Renal cortex interstitium (tissue), 11 donors: ENCODE results near the gene RNF34. TPM values are rescaled to one million over a fixed set of nuclear protein-coding genes. Genes with fewer than 3 reads are reported as not detected.
"Not testable (repeated sequence)": the region's sequence is repeated elsewhere in the genome, so short reads cannot be mapped to it uniquely, and the experiment has no call there.

Source experiments
- DNase-seq, 11 donors: peaks; one replicate each; pipeline ENCODE4 v3.0.0-alpha.2; 2013; ENCODE audit warnings: low read depth in 9 of 11, low spot score in 4 of 11; ENCODE audit errors: extremely low read depth in 1 of 11
- polyA plus RNA-seq, 3 donors: library from polyadenylated mRNA; unstranded; fragments of 120-200 nt; gene quantifications; one replicate each; pipeline ENCODE4 v1.2.1, GENCODE V29; 2013; ENCODE audit not compliant: insufficient read length in 3 of 3

The RNF34 gene
- polyA plus RNA-seq, 3 donors = 43.9 to 47.5 (median 43.9) TPM

DNA sequence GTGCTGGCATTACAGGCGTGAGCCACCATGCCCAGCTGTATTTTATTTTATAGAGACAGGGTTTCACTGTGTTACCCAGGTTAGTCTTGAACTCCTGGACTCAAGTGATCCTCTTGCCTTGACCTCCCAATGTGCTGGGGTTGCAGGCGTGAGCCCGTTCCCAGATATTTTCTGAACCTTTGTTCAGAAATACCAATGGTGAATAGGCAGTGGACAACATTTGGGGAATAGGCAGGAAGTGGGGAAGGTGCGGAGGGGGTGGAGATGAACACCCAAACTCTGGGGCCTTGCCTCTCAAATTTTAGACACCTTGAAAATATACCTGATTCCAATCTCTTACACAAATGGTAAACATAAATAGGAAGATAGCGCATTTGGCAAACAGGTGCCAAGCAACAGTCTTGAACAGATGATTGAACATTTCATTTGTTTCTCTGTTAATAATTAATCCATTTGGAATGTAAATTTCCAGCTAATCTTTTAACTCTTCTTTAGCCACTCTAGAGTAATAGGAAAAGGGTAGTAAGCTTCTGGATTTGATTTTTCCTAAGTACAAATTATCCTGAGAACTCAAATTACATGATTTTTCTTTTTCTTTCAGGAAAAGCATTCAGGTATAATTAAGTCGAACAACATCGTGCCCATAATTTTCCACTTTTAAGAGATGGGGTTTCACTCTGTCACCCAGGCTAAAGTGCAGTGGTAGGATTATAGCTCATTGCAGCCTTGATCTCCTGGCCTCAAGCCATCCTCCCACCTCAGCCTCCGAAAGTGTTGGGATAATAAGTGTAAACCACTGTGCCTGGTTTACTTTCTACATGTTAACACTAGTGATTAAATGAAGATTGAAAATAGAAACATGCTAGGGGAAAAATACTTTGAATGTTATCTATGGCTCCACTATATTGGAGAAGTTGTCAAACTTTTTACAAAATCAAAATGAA lies 22.9 kb upstream of the RNF34 start:
- no peak for DNase-seq

- DNase-seq = no peak
Measured at GRCh38 chr12:121378736-121379135, 21.2 kb upstream of the RNF34 start.

DNA sequence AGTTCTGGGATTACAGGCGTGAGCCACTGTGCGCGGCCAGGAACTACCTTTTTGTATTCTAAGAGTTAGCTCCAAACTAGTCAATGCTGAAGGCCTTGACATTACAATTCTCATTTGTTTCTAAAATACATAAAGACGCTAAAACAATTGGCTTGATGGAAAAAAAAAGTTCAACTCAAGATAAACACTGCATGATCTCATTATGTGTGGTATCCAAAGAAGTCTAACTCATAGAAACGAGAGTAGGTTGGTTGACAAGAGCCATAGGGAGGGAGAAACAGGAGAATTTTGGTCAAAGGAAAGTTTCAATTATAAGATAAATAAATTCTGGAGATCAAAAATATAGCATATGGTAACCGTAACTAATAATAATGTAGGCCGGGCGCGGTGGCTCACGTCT lies 20.0 kb upstream of the RNF34 start:
- DNase-seq = no peak

DNA sequence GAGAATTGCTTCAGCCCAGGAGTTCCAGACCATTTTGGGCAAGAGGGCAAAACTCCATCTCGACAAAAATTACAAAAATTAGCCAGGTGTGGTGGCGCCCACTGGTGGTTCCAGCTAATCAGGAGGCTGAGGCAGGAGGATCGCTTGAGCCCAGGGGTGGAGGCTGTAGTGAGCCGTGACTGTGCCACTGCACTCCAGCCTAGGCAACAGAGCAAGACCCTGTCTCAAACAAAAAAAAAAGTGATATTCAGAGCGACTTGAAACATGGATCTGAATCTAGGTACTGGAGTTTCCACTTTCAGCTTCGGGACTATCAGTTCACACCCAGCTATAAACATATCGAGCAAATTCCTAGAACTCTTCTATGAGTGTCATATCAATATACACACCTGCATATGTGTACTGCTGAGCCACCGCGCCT lies 16.3 kb upstream of the RNF34 start:
- DNase-seq = no peak

GRCh38 chr12:121384891-121385290 lies 15.0 kb upstream of the RNF34 start:
- DNase-seq = not testable (repeated sequence)

DNA sequence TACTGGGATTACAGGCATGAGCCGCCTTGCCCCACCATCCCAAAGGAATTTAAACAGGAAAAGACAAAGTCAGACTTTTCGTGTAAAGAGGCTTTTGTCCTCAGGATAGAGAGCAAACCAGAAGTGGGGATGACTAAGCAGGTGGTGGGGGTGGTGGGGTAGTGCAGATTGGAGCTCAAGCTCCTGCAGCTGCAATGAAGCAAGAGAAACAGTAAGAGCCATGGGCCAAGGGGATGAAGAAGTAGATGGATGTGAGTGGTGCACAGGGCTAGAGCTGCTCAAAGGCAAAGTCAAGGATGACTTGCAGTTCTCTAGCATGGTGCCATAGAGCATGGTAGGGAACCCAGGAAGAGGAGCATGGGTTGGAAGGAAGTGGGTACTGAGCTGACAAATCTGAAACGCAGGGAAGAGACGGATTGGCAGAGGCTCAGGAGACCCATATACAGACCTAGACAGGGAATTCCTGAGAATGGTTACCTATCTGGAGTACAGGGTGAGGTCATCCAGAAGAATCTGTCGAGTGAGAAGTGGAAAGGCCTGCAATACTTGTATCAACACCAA lies 11.4 kb upstream of the RNF34 start:
- DNase-seq = no peak

- DNase-seq = no peak
Measured at GRCh38 chr12:121390856-121391255, 9.1 kb upstream of the RNF34 start.

DNA sequence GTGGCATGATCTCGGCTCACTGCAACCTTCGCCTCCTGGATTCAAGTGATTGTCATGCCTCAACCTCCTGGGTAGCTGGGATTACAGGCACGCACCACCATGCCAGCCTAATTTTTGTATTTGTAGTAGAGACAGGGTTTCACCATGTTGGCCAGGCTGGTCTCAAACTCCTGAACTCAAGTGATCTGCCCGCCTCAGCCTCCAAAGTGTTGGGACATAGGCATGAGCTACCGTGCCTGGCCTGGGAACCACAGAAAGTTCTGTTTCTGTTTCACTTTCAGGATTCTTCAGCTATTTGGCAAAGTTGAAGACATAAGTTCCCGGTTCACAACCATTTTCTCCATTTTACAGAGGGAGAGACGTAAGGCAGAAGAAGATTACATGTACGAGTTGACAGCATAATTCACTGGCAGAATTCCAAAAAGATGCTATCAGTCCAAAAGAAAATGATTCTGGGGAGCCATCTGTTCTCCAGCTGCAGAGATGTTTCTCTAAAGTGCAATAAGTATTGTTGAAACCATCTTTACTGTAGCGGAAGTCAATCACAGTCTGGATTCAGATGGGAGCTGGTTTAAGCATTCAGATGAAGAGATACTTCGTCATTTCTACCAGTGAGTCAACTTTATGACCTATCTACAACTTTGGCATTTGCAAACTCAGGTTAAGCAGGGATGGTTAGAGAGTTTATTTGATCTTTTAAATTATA lies 8.1 kb upstream of the RNF34 start:
- peak in 1 of 11 donors; percentile 29 for DNase-seq

GRCh38 chr12:121392325-121392716 lies 7.6 kb upstream of the RNF34 start:
- no peak for DNase-seq

DNA sequence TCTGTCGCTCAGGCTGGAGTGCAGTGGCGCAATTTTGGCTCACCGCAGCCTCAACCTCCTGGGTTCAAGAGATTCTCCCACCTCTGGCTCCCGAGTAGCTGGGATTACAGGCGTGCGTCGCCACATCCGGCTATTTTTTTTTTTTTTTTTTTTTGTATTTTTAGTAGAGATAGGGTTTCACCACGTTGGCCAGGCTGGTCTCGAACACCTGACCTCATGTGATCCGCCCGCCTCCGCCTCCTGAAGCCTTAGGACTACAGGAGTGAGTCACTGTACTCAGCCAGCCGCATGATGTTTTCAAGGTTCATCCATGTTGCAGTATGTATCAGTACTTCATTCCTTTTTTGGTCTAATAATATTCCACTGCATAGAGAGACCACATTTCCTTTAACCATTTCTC lies 2.4 kb upstream of the RNF34 start:
- no peak for DNase-seq

DNA sequence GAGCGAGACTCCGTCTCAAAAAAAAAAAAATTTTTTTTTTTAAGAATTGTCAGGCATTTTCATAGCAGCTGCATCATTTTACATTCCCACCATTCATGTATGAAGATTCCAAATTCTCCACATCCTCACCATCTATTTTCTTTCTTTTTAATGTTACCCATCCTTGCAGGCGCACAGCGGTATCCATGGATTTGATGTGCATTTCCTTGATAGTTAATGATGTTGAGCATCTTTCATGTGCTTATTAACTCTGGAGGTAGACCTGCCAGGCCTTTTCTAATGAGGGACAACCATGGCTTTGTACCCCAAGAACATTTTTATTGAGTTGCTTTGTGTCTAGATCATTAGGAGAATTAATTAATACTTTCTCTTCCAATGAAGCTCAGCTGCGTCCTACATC lies 1.6 kb upstream of the RNF34 start:
- DNase-seq = no peak

DNA sequence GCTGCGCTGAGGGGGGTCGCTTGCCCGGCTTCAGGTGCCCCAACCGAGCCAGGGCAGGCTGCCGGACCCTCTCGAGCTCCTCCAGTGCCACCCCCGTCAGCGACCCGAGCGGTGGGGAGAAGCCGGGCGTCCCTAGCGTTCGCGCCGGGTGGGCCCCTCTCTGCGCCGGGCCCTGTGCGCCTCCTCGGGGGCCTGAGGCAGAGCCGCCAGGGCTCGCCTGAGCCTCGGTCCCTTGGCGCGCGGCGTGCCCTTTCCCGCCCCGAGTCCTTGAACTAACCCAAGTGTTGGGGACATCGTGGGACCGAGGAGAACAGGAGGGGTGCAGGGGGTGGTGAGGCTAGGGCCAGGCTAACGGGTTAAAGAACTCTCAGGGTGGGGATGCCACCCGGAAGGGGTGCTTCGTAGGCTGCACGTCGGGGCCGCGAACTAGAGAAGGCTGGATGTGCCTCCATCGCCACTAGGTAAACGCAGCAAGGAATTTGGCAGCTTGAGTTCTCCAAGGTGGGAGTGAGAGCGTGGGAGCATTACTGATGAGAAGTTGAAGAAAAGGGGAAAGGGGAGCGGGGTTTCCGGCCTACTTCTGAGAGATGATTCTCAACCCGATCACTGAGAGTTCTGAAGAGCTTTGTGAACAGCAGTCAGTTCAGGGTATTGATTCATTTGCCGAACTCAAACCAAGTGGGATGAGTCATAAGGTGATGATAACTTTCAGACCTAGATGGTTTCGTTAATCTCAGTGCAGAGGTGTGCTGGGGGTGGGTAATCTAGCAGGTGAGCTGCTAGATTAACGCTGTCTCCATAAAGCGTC lies 618 bp downstream of the RNF34 start:
- DNase-seq = peak in 8 of 11 donors; percentile 24 to 55 (median 38)

DNA sequence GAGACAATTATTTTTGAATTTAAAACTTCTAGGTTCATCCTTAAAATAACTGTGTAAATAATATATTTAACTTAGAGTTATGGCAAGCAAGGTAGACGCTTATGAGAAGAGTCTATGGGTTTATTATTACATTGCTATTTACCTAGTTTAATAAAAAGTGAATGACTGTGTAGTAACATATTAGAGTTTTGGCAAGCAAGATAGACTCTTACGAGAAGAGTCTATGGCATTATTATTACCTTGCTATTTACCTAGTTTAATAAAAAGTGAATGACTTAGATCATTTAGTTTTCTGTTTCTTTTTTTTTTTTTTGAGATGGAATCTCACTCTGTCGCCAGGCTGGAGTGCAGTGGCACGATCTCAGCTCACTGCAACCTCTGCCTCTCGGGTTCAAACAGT lies 3.8 kb downstream of the RNF34 start:
- no peak for DNase-seq

GRCh38 chr12:121404734-121405133 lies 4.8 kb downstream of the RNF34 start:
- DNase-seq = peak in 8 of 11 donors; percentile 19 to 43 (median 28)

GRCh38 chr12:121405211-121405610 lies 5.3 kb downstream of the RNF34 start:
- DNase-seq = no peak

DNA sequence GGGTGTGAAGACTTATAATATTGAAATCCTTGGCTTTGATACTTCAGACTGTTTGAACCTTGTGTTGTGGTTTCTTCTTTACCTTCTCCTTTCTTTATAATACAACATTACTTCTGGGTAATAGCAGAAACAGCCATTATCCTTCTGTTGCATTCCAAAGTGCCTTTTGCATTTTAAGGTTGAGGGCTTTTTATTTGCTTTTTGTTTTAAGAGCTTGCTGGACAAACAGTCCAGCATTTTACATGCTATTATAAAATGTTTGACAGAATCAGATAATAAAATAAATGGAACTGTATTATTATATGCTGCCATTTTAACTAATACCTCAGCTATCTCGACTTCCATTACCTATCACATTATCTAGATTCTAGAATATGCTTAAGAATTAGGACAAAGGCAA lies 14.0 kb downstream of the RNF34 start:
- no peak for DNase-seq

DNA sequence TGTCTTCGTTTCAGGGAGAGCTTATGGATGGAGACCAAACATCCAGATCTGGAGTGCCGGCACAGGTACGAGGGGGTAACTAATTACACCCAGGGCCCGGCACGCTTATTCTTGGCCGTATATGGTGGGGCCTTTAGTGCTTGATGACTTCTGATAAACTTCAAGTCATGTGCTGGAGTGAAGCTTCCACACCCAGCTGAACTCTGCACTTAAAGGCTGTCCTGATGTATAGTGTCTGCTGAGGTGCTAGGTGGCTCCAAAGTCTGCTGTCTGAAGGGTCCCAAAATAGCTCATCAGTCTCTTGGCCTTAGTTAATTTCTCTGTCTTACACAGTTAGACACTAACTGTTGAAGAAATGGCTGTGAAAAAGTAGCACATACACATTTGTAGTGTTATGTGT lies 17.9 kb downstream of the RNF34 start:
- no peak for DNase-seq

DNA sequence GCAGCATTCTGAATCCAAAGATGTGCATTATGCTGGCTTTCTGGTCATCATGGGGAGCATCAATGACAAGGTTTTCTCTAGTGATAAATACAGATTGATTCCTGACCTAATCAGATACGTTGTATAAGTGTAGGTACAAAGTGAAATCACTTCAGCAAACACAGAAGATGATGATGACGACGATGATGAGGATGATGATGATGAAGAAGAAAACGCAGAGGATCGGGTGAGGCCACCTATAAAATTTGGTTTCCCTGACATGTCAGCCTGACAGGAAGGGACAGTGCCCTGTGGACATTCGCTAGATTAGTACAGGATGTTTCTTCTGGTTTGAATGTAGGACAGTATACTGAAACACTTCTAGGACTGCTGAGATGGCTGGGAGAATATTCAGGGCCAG lies 20.2 kb downstream of the RNF34 start:
- DNase-seq = no peak

DNA sequence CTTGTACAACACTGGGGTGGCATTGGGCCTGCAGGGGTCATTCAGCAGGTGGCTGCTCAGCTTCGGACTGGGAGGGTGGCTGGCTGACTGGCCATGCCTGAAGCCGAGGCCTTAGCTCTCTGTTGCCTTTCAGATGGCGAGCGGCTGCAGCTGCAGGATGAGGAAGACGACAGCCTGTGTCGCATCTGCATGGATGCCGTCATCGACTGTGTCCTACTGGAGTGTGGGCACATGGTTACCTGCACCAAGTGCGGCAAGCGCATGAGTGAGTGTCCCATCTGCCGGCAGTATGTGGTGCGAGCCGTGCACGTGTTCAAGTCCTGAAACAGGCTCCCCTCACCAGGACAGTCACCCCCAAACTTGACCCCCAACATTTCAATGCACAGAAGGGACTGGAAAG lies 23.3 kb downstream of the RNF34 start:
- DNase-seq = no peak
